GM18499 (cell line): Measurements from ENCODE around the gene LIME1.

Source experiments
- ATAC-seq: cut with Tn5 transposase; IDR thresholded peaks from one replicate; pipeline ENCODE4 v1.9.1; 2021; ENCODE audit warnings: moderate number of reproducible peaks; ENCODE audit not compliant: insufficient read depth, unreplicated experiment

The LIME1 gene

GRCh38 chr20:63747622-63748069 lies 11.2 kb downstream of the LIME1 start:
- ATAC-seq, result no peak

GRCh38 chr20:63748070-63748933 lies 11.8 kb downstream of the LIME1 start:
- ATAC-seq, result no peak

GRCh38 chr20:63748934-63749270 lies 12.4 kb downstream of the LIME1 start:
- ATAC-seq, result no peak

- no peak for ATAC-seq
Observed at GRCh38 chr20:63749597-63750508, 13.4 kb downstream of the LIME1 start.

- ATAC-seq, result no peak
Observed at GRCh38 chr20:63750807-63751470, 14.5 kb downstream of the LIME1 start.

GRCh38 chr20:63751471-63752271 lies 15.2 kb downstream of the LIME1 start:
- no peak for ATAC-seq

- ATAC-seq, result no peak
Observed at GRCh38 chr20:63752411-63753101, 16.1 kb downstream of the LIME1 start.

GRCh38 chr20:63753381-63753780 lies 16.9 kb downstream of the LIME1 start:
- no peak for ATAC-seq

- no peak for ATAC-seq
Observed at GRCh38 chr20:63754008-63754407, 17.5 kb downstream of the LIME1 start.

GRCh38 chr20:63755933-63756647 lies 19.6 kb downstream of the LIME1 start:
- ATAC-seq, result no peak

- ATAC-seq, result no peak
Observed at GRCh38 chr20:63756648-63756991, 20.2 kb downstream of the LIME1 start.

- ATAC-seq, result no peak
Observed at GRCh38 chr20:63758152-63758551, 21.7 kb downstream of the LIME1 start.

GRCh38 chr20:63759377-63759901 lies 23.0 kb downstream of the LIME1 start:
- no peak for ATAC-seq

- ATAC-seq, result no peak
Observed at GRCh38 chr20:63765082-63765873, 28.8 kb downstream of the LIME1 start.

GRCh38 chr20:63765902-63766301 lies 29.4 kb downstream of the LIME1 start:
- no peak for ATAC-seq

- no peak for ATAC-seq
Observed at GRCh38 chr20:63766695-63767426, 30.4 kb downstream of the LIME1 start.

- ATAC-seq, result no peak
Observed at GRCh38 chr20:63767456-63767855, 31.0 kb downstream of the LIME1 start.
